ENCODE measurements around the gene ZBTB39. TPM values are rescaled to one million over a fixed set of nuclear protein-coding genes. Genes with fewer than 3 reads are reported as not detected.
"Not testable (repeated sequence)": the region's sequence is repeated elsewhere in the genome, so short reads cannot be mapped to it uniquely, and the experiment has no call there.

Gene ZBTB39, protein sequence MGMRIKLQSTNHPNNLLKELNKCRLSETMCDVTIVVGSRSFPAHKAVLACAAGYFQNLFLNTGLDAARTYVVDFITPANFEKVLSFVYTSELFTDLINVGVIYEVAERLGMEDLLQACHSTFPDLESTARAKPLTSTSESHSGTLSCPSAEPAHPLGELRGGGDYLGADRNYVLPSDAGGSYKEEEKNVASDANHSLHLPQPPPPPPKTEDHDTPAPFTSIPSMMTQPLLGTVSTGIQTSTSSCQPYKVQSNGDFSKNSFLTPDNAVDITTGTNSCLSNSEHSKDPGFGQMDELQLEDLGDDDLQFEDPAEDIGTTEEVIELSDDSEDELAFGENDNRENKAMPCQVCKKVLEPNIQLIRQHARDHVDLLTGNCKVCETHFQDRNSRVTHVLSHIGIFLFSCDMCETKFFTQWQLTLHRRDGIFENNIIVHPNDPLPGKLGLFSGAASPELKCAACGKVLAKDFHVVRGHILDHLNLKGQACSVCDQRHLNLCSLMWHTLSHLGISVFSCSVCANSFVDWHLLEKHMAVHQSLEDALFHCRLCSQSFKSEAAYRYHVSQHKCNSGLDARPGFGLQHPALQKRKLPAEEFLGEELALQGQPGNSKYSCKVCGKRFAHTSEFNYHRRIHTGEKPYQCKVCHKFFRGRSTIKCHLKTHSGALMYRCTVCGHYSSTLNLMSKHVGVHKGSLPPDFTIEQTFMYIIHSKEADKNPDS
- total RNA-seq, result 1 to 10 TPM; 3.6 to 9.9 TPM
- 1 to 10 TPM; 1.8 to 2.5 TPM for polyA plus RNA-seq

DNA sequence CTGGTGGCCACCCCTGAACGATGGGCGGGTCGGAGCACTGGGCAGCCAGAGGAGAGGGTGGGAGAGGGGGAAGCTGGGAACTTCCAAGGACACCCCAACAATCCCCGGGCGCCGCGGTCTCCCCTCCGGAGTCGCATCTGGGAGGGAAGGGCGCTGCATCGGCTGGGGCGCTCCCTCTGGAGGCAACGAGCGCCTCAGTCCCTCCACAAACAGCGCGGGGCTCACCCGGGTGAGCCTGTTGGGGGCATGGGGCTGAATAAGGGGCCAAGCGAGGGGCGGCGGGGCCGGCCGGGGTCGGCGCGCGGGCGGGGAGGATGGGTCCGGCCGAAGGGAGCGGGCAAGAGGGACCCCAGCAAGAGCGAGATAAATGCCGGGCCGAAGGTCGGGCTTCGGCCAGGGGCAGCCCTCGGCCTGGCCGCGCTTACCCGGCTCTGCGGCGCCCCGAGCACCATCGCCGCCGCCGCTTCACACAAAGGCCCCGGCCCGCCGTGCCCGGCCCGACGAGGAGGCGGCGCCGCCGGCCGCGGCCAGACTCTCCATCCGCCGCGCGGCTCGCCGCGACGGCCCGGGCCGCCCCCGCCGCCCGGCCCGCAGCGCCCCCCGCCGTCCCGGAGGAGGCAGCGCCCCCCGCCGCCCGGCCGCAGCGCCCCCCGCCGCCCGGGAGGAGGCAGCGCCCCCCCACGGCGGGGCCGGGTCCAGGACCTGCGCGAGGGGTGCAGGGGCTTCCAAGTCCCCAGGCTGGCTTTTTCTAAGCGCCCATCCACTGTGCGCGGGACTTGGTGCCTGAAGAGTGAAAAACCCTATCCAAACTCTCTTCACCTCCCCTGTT, at the start of gene ZBTB39:
Gene ZBTB39, minus strand, starts transcription at position 567 of the 829 bp plus-strand sequence. CDS start 1,629 bp downstream, outside the sequence.
- TF ChIP-seq, protein P1, sequence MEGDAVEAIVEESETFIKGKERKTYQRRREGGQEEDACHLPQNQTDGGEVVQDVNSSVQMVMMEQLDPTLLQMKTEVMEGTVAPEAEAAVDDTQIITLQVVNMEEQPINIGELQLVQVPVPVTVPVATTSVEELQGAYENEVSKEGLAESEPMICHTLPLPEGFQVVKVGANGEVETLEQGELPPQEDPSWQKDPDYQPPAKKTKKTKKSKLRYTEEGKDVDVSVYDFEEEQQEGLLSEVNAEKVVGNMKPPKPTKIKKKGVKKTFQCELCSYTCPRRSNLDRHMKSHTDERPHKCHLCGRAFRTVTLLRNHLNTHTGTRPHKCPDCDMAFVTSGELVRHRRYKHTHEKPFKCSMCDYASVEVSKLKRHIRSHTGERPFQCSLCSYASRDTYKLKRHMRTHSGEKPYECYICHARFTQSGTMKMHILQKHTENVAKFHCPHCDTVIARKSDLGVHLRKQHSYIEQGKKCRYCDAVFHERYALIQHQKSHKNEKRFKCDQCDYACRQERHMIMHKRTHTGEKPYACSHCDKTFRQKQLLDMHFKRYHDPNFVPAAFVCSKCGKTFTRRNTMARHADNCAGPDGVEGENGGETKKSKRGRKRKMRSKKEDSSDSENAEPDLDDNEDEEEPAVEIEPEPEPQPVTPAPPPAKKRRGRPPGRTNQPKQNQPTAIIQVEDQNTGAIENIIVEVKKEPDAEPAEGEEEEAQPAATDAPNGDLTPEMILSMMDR (IDR thresholded peaks at IDR 0.05; ENCODE audit: low read depth, low read length, missing input control), result peak; percentile 32
- no peak for TF ChIP-seq GABPA (IDR thresholded peaks at IDR 0.05 in 1 of 2, conservative IDR thresholded peaks at IDR 0.05 in 1 of 2)
- H3K27me3 ChIP-seq (ENCODE audit: control insufficient read depth in 4 of 4, insufficient read depth in 4 of 4, low read length in 3 of 4), result no peaks in the 10 kb centered on the region
- DNase-seq (ENCODE audit: low spot score), result peak; percentile 72

DNA sequence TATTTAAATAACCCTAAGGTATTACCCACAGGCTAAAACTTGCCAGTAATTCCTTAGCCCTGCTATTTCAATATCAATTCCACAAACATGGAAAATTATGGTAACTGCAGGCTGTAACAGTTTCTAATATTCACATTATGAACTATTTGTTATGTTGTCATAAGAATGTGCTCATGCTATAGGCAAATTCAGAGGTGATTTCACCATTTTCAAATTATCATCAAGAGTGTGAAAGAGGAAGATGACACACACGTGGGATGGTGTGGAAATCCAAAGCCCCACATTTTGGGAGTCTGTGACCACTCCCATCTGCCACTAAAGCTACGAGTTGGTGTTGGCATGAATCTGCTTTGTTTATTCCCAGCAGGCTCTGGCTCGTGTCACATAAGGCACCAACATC, 49.5 kb upstream of the ZBTB39 start:
- Histone ChIP-seq H3K27ac (ENCODE audit: low read depth in 1 of 2, low read length in 2 of 2) (no peak overlapping the region), H3K9me3 (ENCODE audit: control insufficient read depth in 4 of 4, low read length in 3 of 4) (no peaks in the 10 kb centered on the region), H3K9ac (ENCODE audit: low read depth in 1 of 2, low read length in 2 of 2) (no peak overlapping the region), H3K4me1 (ENCODE audit: control insufficient read depth in 4 of 4, insufficient read depth in 4 of 4, low read length in 3 of 4) (no peaks in the 10 kb centered on the region), H3K4me3 (ENCODE audit: low read depth in 1 of 3, low read length in 3 of 3) (no peak overlapping the region), H3K36me3 (ENCODE audit: control insufficient read depth in 4 of 4, insufficient read depth in 3 of 4, low read depth in 1 of 4, low read length in 3 of 4) (peaks cover 0 to 5% (median 2%) of the 10 kb centered on the region in 4 donors), H3K27me3 (ENCODE audit: control insufficient read depth in 4 of 4, insufficient read depth in 4 of 4, low read length in 3 of 4) (no peaks in the 10 kb centered on the region)
- TF ChIP-seq RXRA (IDR thresholded peaks at IDR 0.05) (no peak), HNF4A (conservative IDR thresholded peaks at IDR 0.05) (no peak), YY1 (IDR thresholded peaks at IDR 0.05) (no peak), NR2F2 (IDR thresholded peaks at IDR 0.05) (no peak), GABPA (IDR thresholded peaks at IDR 0.05 in 1 of 2, conservative IDR thresholded peaks at IDR 0.05 in 1 of 2) (no peak), FOXA2 (IDR thresholded peaks at IDR 0.05) (no peak), HNF4G (IDR thresholded peaks at IDR 0.05) (no peak), JUND (IDR thresholded peaks at IDR 0.05) (no peak), SP1 (IDR thresholded peaks at IDR 0.05) (no peak)
- TF ChIP-seq, protein P2, sequence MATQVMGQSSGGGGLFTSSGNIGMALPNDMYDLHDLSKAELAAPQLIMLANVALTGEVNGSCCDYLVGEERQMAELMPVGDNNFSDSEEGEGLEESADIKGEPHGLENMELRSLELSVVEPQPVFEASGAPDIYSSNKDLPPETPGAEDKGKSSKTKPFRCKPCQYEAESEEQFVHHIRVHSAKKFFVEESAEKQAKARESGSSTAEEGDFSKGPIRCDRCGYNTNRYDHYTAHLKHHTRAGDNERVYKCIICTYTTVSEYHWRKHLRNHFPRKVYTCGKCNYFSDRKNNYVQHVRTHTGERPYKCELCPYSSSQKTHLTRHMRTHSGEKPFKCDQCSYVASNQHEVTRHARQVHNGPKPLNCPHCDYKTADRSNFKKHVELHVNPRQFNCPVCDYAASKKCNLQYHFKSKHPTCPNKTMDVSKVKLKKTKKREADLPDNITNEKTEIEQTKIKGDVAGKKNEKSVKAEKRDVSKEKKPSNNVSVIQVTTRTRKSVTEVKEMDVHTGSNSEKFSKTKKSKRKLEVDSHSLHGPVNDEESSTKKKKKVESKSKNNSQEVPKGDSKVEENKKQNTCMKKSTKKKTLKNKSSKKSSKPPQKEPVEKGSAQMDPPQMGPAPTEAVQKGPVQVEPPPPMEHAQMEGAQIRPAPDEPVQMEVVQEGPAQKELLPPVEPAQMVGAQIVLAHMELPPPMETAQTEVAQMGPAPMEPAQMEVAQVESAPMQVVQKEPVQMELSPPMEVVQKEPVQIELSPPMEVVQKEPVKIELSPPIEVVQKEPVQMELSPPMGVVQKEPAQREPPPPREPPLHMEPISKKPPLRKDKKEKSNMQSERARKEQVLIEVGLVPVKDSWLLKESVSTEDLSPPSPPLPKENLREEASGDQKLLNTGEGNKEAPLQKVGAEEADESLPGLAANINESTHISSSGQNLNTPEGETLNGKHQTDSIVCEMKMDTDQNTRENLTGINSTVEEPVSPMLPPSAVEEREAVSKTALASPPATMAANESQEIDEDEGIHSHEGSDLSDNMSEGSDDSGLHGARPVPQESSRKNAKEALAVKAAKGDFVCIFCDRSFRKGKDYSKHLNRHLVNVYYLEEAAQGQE (IDR thresholded peaks at IDR 0.05), result no peak
- TF ChIP-seq, protein P3, sequence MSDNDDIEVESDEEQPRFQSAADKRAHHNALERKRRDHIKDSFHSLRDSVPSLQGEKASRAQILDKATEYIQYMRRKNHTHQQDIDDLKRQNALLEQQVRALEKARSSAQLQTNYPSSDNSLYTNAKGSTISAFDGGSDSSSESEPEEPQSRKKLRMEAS (IDR thresholded peaks at IDR 0.05), result no peak
- 80% methylated on average over 3 of the region's 3 CpGs for WGBS
- no peak for DNase-seq (ENCODE audit: low spot score)

More for the DNA sequence above, at the start of gene ZBTB39:
- Histone ChIP-seq H3K4me3 (ENCODE audit: low read depth in 1 of 3, low read length in 3 of 3) (peak within 1 kb of the TSS; percentile 56 to 88 (median 69)), H3K9me3 (ENCODE audit: control insufficient read depth in 4 of 4, low read length in 3 of 4) (no peaks in the 10 kb centered on the region), H3K4me1 (ENCODE audit: control insufficient read depth in 4 of 4, insufficient read depth in 4 of 4, low read length in 3 of 4) (peaks cover 8 to 48% (median 37%) of the 10 kb centered on the region in 4 donors), H3K9ac (ENCODE audit: low read depth in 1 of 2, low read length in 2 of 2) (peak within 1 kb of the TSS; percentile 2 to 56), H3K27ac (ENCODE audit: low read depth in 1 of 2, low read length in 2 of 2) (peak within 1 kb of the TSS; percentile 12 to 46), H3K36me3 (ENCODE audit: control insufficient read depth in 4 of 4, insufficient read depth in 3 of 4, low read depth in 1 of 4, low read length in 3 of 4) (peaks cover 5 to 13% (median 10%) of the 10 kb centered on the region in 4 donors)
- WGBS, result under 1% methylated on average over 94 of the region's 94 CpGs

DNA sequence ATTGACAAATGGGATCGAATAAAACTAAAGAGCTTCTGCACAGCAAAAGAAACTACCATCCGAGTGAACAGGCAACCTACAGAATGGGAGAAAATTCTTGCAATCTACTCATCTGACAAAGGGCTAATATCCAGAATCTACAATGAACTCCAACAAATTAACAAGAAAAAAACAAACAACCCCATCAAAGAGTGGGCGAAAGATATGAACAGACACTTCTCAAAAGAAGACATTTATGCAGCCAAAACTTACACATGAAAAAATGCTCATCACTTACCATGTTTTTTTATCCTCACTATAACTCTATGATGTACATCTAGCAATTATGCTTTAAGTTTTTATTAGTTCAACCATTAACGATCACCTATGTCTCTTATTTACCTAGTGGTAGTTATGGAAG, 47.6 kb upstream of the ZBTB39 start:
- H3K36me3 ChIP-seq (ENCODE audit: control insufficient read depth in 4 of 4, insufficient read depth in 3 of 4, low read depth in 1 of 4, low read length in 3 of 4); H3K9ac ChIP-seq (ENCODE audit: low read depth in 1 of 2, low read length in 2 of 2); H3K4me3 ChIP-seq (ENCODE audit: low read depth in 1 of 3, low read length in 3 of 3); H3K27me3 ChIP-seq (ENCODE audit: control insufficient read depth in 4 of 4, insufficient read depth in 4 of 4, low read length in 3 of 4); H3K4me1 ChIP-seq (ENCODE audit: control insufficient read depth in 4 of 4, insufficient read depth in 4 of 4, low read length in 3 of 4); H3K27ac ChIP-seq (ENCODE audit: low read depth in 1 of 2, low read length in 2 of 2); H3K9me3 ChIP-seq (ENCODE audit: control insufficient read depth in 4 of 4, low read length in 3 of 4); DNase-seq (ENCODE audit: low spot score): not testable (repeated sequence)
- 97% methylated on average over 4 of the region's 4 CpGs for WGBS

DNA sequence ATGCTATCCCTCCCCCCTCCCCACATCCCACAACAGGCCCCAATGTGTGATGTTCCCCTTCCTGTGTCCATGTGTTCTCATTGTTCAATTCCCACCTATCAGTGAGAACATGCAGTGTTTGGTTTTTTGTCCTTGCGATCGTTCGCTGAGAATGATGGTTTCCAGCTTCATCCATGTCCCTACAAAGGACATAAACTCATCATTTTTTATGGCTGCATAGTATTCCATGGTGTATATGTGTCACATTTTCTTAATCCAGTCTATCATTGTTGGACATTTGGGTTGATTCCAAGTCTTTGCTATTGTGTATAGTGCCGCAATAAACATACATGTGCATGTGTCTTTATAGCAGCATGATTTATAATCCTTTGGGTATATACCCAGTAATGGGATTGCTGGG, 46.8 kb upstream of the ZBTB39 start:
- H3K4me1 ChIP-seq (ENCODE audit: control insufficient read depth in 4 of 4, insufficient read depth in 4 of 4, low read length in 3 of 4); DNase-seq (ENCODE audit: low spot score); H3K4me3 ChIP-seq (ENCODE audit: low read depth in 1 of 3, low read length in 3 of 3); H3K9ac ChIP-seq (ENCODE audit: low read depth in 1 of 2, low read length in 2 of 2); H3K36me3 ChIP-seq (ENCODE audit: control insufficient read depth in 4 of 4, insufficient read depth in 3 of 4, low read depth in 1 of 4, low read length in 3 of 4); H3K9me3 ChIP-seq (ENCODE audit: control insufficient read depth in 4 of 4, low read length in 3 of 4); H3K27ac ChIP-seq (ENCODE audit: low read depth in 1 of 2, low read length in 2 of 2); H3K27me3 ChIP-seq (ENCODE audit: control insufficient read depth in 4 of 4, insufficient read depth in 4 of 4, low read length in 3 of 4): not testable (repeated sequence)
- WGBS, result 97% methylated on average over 4 of the region's 4 CpGs
